Thyroid gland (tissue), 4 donors: Measurements from ENCODE around the gene CNTN1.

ENCODE experiments used
- CTCF ChIP-seq, 6 experiments: fragments of 200-600 bp in 3 of 6; fragments of 450-650 bp in 3 of 6; sonication (generic) in 3 of 6; IDR thresholded peaks; one replicate each; pipeline ENCODE4 v1.5.1; 2016 to 2019; ENCODE audit warnings: antibody characterized with exemption in 6 of 6, mild to moderate bottlenecking in 2 of 6, inconsistent platforms in 1 of 6, moderate library complexity in 1 of 6
- POLR2A ChIP-seq, 2 donors: fragments of 450-650 bp; IDR thresholded peaks; one replicate each; pipeline ENCODE4 v1.6.1; 2017; ENCODE audit warnings: antibody characterized with exemption in 2 of 2, mild to moderate bottlenecking in 2 of 2, moderate library complexity in 1 of 2

DNA sequence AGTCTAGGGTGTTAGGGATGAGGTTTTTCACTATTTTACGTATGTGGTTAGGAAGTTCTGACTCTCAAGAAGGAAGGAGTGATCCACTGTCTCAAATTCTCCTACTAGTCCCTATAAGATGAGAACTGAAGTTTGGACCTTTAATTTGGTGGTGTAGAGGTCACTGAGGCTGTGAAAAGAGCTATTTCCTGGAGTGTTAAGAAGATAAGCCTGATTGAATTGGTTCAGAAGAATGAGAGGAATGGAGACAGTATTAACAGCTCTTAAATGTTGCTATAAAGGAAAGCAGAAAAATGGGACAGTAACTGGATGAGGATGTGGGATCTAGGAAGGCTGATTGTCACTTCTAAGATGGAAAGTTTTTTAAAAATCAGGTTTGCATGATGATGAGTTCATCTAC, 57.6 kb downstream of the CNTN1 start:
- no peak for TF ChIP-seq CTCF (IDR thresholded peaks at IDR 0.05)
- no peak for TF ChIP-seq POLR2A (IDR thresholded peaks at IDR 0.05)
